Endothelial cell of umbilical vein (primary cell): ENCODE data around the gene EFCAB10. TPM values are rescaled to one million over a fixed set of nuclear protein-coding genes. Genes with fewer than 3 reads are reported as not detected.
"Not testable (repeated sequence)": the region's sequence is repeated elsewhere in the genome, so short reads cannot be mapped to it uniquely, and the experiment has no call there.

ENCODE experiments used
- BruUV-seq: library from RNA; stranded (reverse); fragments of 400-500 nt; replicated peaks from 2 replicates; lab custom pipeline; 2021; lab: Mats Ljungman, UMichigan
- CTCF ChIA-PET: fragments of 300-600, 350-600 bp; sonication (Branson Sonifier 250); formaldehyde crosslinking; loops from one replicate; lab custom pipeline; 2021; ENCODE audit warnings: antibody characterized with exemption, inconsistent platforms; lab: Charles Lee
- POLR2A ChIA-PET: fragments of 300-600, 350-600 bp; sonication (Branson Sonifier 250); formaldehyde crosslinking; loops from one replicate; lab custom pipeline; 2021; ENCODE audit warnings: antibody characterized with exemption, inconsistent platforms; lab: Charles Lee
- DNase-seq: peaks from one replicate; pipeline ENCODE4 v3.0.0-alpha.2; 2011; ENCODE audit warnings: low read depth, low spot score
- FAIRE-seq: peaks from 2 replicates; lab custom pipeline; 2011; peaks lifted over from hg19 to GRCh38; lab: Jason Lieb, UNC
- H2AFZ ChIP-seq: 2 replicates; pipeline ENCODE4 v1.6.0; 2012; ENCODE audit warnings: low read depth, low read length, control low read depth, inconsistent platforms
- H3K27ac ChIP-seq: 2 replicates; pipeline ENCODE4 v1.5.1; 2011; ENCODE audit warnings: low read depth, mild to moderate bottlenecking, control low read depth, low read length, moderate library complexity; ENCODE audit not compliant: insufficient read depth
- H3K27me3 ChIP-seq, 2 experiments: 2 replicates each; pipeline versions ENCODE4 v1.6.0 to v1.6.1; 2011; ENCODE audit warnings: low read length in 2 of 2, mixed read lengths in 1 of 2; ENCODE audit not compliant: control insufficient read depth in 2 of 2, insufficient read depth in 2 of 2
- H3K36me3 ChIP-seq, 2 experiments: 2 replicates in 1 of 2; 3 replicates in 1 of 2; pipeline ENCODE4 v1.5.1; 2011; ENCODE audit warnings: low read length in 2 of 2, mild to moderate bottlenecking in 1 of 2, moderate library complexity in 1 of 2; ENCODE audit not compliant: control insufficient read depth in 2 of 2, insufficient read depth in 2 of 2; ENCODE audit errors: extremely low read depth in 1 of 2
- H3K4me1 ChIP-seq: 3 replicates; pipeline ENCODE4 v1.5.1; 2011; ENCODE audit warnings: mild to moderate bottlenecking, low read length; ENCODE audit not compliant: control insufficient read depth, insufficient read depth; ENCODE audit errors: extremely low read depth
- H3K4me2 ChIP-seq: 2 replicates; pipeline ENCODE4 v1.6.1; 2011; ENCODE audit warnings: low read length, control low read depth, mixed read lengths; ENCODE audit not compliant: insufficient read depth
- H3K4me3 ChIP-seq, 3 experiments: fragments of 200-600 bp in 1 of 3; sonication (generic), shearing (Covaris generic) in 1 of 3; replicated peaks in 1 of 3; 2 replicates each; pipeline ENCODE4 v1.5.1; 2011 to 2016; ENCODE audit warnings: control low read depth in 3 of 3, low read length in 3 of 3, mild to moderate bottlenecking in 2 of 3, inconsistent platforms in 1 of 3, low read depth in 1 of 3, moderate library complexity in 1 of 3; ENCODE audit not compliant: insufficient read depth in 1 of 3
- H3K79me2 ChIP-seq: 2 replicates; pipeline ENCODE4 v1.6.0; 2012; ENCODE audit warnings: low read length, inconsistent platforms; ENCODE audit not compliant: control insufficient read depth, insufficient read depth
- H3K9ac ChIP-seq: replicated peaks from 2 replicates; pipeline ENCODE3; 2011; ENCODE audit warnings: low read length, control low read depth; ENCODE audit not compliant: insufficient read depth; ENCODE audit errors: extremely low read depth
- H3K9me1 ChIP-seq: replicated peaks from 3 replicates; pipeline ENCODE4 v1.6.0; 2011; ENCODE audit warnings: mild to moderate bottlenecking, low read length; ENCODE audit not compliant: control insufficient read depth, insufficient read depth; ENCODE audit errors: extremely low read depth
- H3K9me3 ChIP-seq: replicated peaks from 2 replicates; pipeline ENCODE4 v1.5.1; 2012; ENCODE audit warnings: low read length, inconsistent platforms; ENCODE audit not compliant: control insufficient read depth, insufficient read depth
- H4K20me1 ChIP-seq: replicated peaks from 2 replicates; pipeline ENCODE3; 2011; ENCODE audit warnings: mild to moderate bottlenecking, low read length; ENCODE audit not compliant: control insufficient read depth, insufficient read depth; ENCODE audit errors: extremely low read depth
- CTCF ChIP-seq, 2 donors: IDR thresholded peaks; 1 replicate in 1 of 2; 2 replicates in 1 of 2; pipeline ENCODE4 v1.5.1; 2011; ENCODE audit warnings: low read length in 2 of 2, mild to moderate bottlenecking in 2 of 2, moderate library complexity in 2 of 2, control low read depth in 1 of 2, inconsistent platforms in 1 of 2, low read depth in 1 of 2; ENCODE audit not compliant: insufficient read depth in 1 of 2; ENCODE audit errors: extremely low read depth in 1 of 2
- EZH2 ChIP-seq: IDR thresholded peaks from 2 replicates; pipeline ENCODE4 v1.6.1; 2012; ENCODE audit warnings: borderline replicate concordance, low read depth, mild to moderate bottlenecking, moderate library complexity, low read length, inconsistent platforms; ENCODE audit not compliant: severe bottlenecking
- FOS ChIP-seq: IDR thresholded peaks from 2 replicates; pipeline ENCODE4 v1.6.1; 2011; ENCODE audit warnings: mild to moderate bottlenecking, low read length, moderate library complexity, borderline replicate concordance; ENCODE audit not compliant: insufficient read depth
- GATA2 ChIP-seq: IDR thresholded peaks from 2 replicates; pipeline ENCODE4 v1.7.0; 2011; ENCODE audit warnings: low read depth, mild to moderate bottlenecking, moderate library complexity, mixed read lengths, low read length; ENCODE audit not compliant: insufficient read length, insufficient read depth
- JUN ChIP-seq: IDR thresholded peaks from 2 replicates; pipeline ENCODE4 v1.6.1; 2011; ENCODE audit warnings: borderline replicate concordance, low read depth; ENCODE audit not compliant: insufficient read length, insufficient read depth
- MAX ChIP-seq: IDR thresholded peaks from 2 replicates; pipeline ENCODE4 v1.6.1; 2011; ENCODE audit not compliant: insufficient read depth, insufficient read length
- MYC ChIP-seq: IDR thresholded peaks from one replicate; pipeline ENCODE4 v1.6.1; 2011; ENCODE audit warnings: mild to moderate bottlenecking, low read depth, low read length
- POLR2A ChIP-seq: IDR thresholded peaks from 2 replicates; pipeline ENCODE4 v1.6.1; 2012; ENCODE audit warnings: low read depth, mild to moderate bottlenecking, control low read depth, low read length
- POLR2AphosphoS5 ChIP-seq: IDR thresholded peaks from 2 replicates; pipeline ENCODE4 v1.6.1; 2012; ENCODE audit warnings: low read depth, mild to moderate bottlenecking, control low read depth, low read length, moderate library complexity; ENCODE audit not compliant: insufficient read depth
- dilution Hi-C: fragments of 300-500 bp; cut with MboI; formaldehyde crosslinking; loops from one replicate; pipeline ENCODE4 v1.15.0; 2019; ENCODE audit warnings: low sequenced_read_pairs; ENCODE audit not compliant: extremely low pct_ligation_motif_present
- intact Hi-C: fragments of 100-400 bp; cut with micrococcal nuclease; formaldehyde crosslinking; loops from one replicate; pipeline ENCODE4 v1.10.0; 2022
- polyA plus RNA-seq, 4 experiments: library from polyadenylated mRNA; depleted of rRNA in 3 of 4; stranded (reverse) in 3 of 4; unstranded in 1 of 4; fragments of >200 nt; gene quantifications; 2 replicates each; pipeline versions ENCODE4 v1.2.1 to v1.2.3, GENCODE V29; 2011 to 2012; ENCODE audit warnings: missing spikeins in 1 of 4
- total RNA-seq: library from RNA; stranded (reverse); gene quantifications from 2 replicates; pipeline ENCODE4 v1.2.3, GENCODE V29; 2021

The EFCAB10 gene
- total and polyA plus RNA-seq, 2 donors (not counting 3 experiments of a cell fraction or from before 2014, with no cell fraction given), result not detected

GRCh38 chr7:105599551-105599950, 18.3 kb upstream of the EFCAB10 start:
- H3K79me2 ChIP-seq, result no peaks in the 10 kb centered on the region
- dilution Hi-C loops (no loop called here), intact Hi-C loops (no loop called here)
- H3K4me2 ChIP-seq, result no peak overlapping the region
- TF ChIP-seq POLR2AphosphoS5, result no peak
- TF ChIP-seq MAX, result no peak
- TF ChIP-seq MYC, result no peak
- no peak for TF ChIP-seq EZH2
- no peak for TF ChIP-seq CTCF (IDR thresholded peaks at IDR 0.05; ENCODE audit: extremely low read depth in 1 of 2, insufficient read depth in 1 of 2, low read depth in 1 of 2, low read length in 2 of 2)
- no peak for TF ChIP-seq POLR2A
- no peak for TF ChIP-seq GATA2
- TF ChIP-seq JUN, result no peak
- no peak for TF ChIP-seq FOS
- no peaks in the 10 kb centered on the region for H4K20me1 ChIP-seq
- H2AFZ ChIP-seq, result no peak overlapping the region
- FAIRE-seq (no peak), DNase-seq (no peak)
- peaks cover 2 to 4% of the 10 kb centered on the region in 2 experiments for H3K27me3 ChIP-seq
- CTCF ChIA-PET, result interaction anchor here (1.0 to 1.6 kb wide), 3 partner anchors 10 to 716 kb away, joined by 3 to 5 read pairs (median 4); no protein-coding TSS in a partner anchor
- no peak overlapping the region for H3K4me3 ChIP-seq
- H3K4me1 ChIP-seq, result no peaks in the 10 kb centered on the region
- no peak overlapping the region for H3K27ac ChIP-seq
- H3K9me3 ChIP-seq, result no peaks in the 10 kb centered on the region
- H3K9ac ChIP-seq, result no peak overlapping the region
- BruUV-seq, result no TSS peak
- H3K9me1 ChIP-seq, result no peaks in the 10 kb centered on the region
- H3K36me3 ChIP-seq, result no peaks in the 10 kb centered on the region
- POLR2A ChIA-PET, result no interaction called here

- H3K9me3 ChIP-seq, DNase-seq, H3K4me3 ChIP-seq, H3K4me1 ChIP-seq, FAIRE-seq, H2AFZ ChIP-seq, H3K4me2 ChIP-seq, H3K79me2 ChIP-seq, H3K27me3 ChIP-seq, H4K20me1 ChIP-seq, H3K9ac ChIP-seq, dilution Hi-C loops, H3K9me1 ChIP-seq, H3K27ac ChIP-seq, H3K36me3 ChIP-seq, BruUV-seq, POLR2A ChIA-PET, intact Hi-C loops: not testable (repeated sequence)
- CTCF ChIA-PET, result interaction anchor here (1.0 to 1.4 kb wide), 2 partner anchors 10 to 715 kb away, joined by 4 to 5 read pairs; no protein-coding TSS in a partner anchor
These were observed 17.8 kb upstream of the EFCAB10 start for GRCh38 chr7:105599080-105599479.
